HEK293T (cell line): Measurements from ENCODE around the gene LSM14A.

Source experiments
- ARNT ChIP-seq: fragments of 450-650 bp; IDR thresholded peaks from 2 replicates; pipeline ENCODE4 v1.6.1; 2017; ENCODE audit warnings: mild to moderate bottlenecking
- CTBP1 ChIP-seq: fragments of 450-650 bp; IDR thresholded peaks from 2 replicates; pipeline ENCODE4 v1.6.1; 2016; ENCODE audit warnings: borderline replicate concordance
- FOXK2 ChIP-seq: fragments of 450-650 bp; IDR thresholded peaks from 2 replicates; pipeline ENCODE4 v1.6.1; 2016; ENCODE audit warnings: mild to moderate bottlenecking
- FOXM1 ChIP-seq: fragments of 450-650 bp; IDR thresholded peaks from 2 replicates; pipeline ENCODE4 v1.6.1; 2017; ENCODE audit warnings: mild to moderate bottlenecking, borderline replicate concordance
- NFRKB ChIP-seq: fragments of 450-650 bp; IDR thresholded peaks from 2 replicates; pipeline ENCODE4 v1.6.1; 2016; ENCODE audit warnings: mild to moderate bottlenecking, moderate library complexity
- SUZ12 ChIP-seq: fragments of 450-650 bp; IDR thresholded peaks from 2 replicates; pipeline ENCODE4 v1.6.1; 2016; ENCODE audit warnings: mild to moderate bottlenecking
- ZNF384 ChIP-seq: fragments of 450-650 bp; IDR thresholded peaks from 2 replicates; pipeline ENCODE4 v1.6.1; 2016

DNA sequence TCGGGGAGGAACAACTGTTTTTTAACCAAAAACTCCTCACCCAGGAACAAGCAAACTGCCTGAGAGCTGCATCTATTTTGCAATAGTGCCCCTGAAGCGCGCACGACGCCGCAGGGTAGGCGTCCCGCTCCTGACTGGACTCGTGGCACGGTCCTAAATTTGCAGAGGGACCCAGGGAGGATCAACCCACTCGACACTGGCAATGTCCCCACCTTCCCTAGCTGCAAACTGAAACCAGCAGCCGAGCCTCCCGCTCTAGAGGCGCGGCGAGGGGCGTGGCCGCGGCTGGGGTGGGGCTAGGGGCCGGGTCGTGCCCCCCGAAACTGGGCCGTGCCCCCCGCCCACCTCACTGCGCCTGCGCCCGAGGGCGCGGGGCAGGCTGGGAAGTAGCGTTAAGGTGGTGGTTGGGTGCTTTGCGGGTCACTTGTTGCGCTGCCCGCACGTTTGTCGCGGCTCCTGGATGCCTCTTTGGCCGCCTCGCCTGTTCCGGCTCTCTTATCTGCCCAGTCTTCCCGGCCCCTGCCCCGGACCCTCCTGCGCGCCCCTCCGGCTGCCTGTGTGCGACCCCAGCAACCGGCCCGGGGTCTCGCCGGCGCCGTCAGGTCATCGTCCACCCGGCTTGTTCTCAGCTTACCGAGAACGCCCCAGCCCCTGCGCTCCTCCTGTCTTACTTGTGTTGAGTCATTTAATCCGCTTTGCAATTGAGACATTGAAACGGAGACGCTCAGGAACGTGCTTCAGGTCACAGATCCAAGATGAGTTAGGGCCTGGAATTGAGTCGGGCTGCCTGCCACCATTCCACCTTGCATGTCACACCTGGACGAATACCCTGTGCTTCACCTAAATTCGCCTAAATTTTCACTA, 37.9 kb upstream of the LSM14A start:
- no peak for TF ChIP-seq CTBP1
- no peak for TF ChIP-seq FOXM1
- no peak for TF ChIP-seq SUZ12
- no peak for TF ChIP-seq NFRKB
- TF ChIP-seq ARNT, result no peak
- TF ChIP-seq ZNF384, result no peak
- TF ChIP-seq FOXK2, result no peak
